NCI-H446 (cell line): Measurements from ENCODE around the gene MLPH.

Experiments used
- DNase-seq, 2 experiments: peaks; one replicate each; lab custom pipeline; 2025; lab: John Stamatoyannopoulos, UW

MLPH gene

DNA sequence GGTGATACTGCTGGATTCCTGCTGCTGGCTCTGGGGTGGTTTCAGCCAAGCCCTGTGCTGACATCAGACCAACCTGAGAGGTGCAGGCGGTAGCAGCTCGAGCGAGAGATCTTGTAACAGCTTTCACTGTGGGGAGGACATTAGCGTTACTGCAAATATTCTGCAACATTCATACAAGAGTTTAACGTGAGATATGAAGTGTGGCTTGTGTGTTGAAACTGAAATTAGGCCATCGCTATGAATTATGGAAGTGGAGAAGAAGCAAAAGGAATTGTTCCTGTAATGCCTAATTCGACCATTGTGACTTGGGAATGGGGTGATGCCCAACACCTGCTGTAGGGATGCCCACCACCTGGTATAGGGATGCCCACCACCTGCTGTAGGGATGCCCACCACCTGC, 6.5 kb upstream of the MLPH start:
- DNase-seq, result no peak

DNA sequence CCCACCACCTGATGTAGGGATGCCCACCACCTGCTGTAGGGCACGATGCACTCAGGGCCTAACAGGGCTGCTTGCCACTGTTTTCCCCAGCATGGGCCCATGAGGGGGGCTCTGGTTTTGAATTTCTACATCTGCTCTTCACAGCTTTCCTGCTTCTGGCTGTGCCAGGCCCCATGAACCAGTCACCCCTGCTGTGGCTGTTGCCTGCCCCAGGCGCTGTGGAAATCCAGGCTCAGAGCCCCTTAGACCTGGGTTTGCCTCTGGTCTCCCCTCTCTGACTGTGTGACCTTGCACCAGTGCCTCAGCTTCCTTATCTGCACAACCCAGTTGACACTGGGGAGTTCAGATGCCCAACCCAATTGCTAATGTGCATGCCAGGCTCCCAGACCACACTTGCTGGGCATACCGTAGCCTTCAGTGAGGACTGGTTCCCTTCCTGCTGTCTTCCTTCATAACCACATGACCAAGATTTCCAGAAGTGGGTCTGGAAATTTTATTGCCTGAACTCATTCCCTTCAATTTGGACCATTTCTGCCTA, 6.0 kb upstream of the MLPH start:
- no peak for DNase-seq

DNA sequence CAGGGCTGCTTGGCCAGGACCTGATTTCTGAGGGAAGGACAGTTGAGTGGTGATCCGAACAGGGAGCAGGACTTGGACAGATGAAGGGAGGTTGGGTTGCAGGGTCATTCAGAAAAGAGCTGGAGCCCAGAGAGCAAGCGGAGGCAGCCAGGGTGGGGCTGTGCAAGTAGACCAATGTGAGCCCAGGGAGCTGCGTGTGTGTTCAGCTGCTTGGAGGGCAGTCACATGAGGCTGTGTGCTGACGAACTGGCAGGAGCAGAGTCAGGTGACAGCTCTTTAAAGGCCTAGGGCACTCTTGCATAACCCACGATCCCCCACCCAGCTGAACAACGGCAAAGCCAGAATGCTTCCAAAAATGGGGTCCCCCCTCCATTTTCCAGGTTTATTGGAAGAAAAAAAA, 4.6 kb upstream of the MLPH start:
- no peak for DNase-seq

DNA sequence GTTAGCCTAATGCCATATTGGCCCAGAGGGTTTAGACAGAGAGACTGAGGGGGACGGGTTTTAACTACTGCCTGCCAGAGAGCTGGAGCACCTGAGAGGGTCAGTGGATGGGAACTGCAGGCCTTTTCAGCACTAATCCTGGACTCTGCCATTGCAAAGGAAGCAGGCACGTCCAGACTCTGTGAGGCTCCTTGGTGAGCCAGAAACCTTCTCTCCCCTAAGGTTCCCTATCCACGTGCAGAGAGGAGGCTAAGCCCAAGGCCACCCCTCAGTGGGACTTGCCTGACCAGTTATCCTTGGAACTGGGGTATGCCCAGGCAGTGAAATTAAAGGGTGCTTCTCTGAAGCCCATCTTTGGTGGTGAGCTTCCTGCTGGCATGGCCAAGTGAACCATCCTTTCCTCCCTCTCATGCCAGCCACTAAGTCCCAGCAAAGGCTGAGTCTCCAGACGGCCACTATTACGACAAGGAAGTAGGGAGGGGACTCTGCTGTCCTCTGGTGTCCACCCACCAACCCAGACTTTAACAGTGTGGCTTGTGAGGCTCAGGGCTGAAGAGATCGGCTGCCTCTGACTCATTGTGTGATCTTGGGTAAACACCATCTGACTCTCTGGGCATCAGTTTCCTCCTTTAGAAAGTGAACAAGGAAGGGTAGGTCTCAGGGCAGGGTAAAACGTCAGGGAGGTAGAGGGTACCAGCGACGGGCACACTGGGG, 3.9 kb upstream of the MLPH start:
- no peak for DNase-seq

DNA sequence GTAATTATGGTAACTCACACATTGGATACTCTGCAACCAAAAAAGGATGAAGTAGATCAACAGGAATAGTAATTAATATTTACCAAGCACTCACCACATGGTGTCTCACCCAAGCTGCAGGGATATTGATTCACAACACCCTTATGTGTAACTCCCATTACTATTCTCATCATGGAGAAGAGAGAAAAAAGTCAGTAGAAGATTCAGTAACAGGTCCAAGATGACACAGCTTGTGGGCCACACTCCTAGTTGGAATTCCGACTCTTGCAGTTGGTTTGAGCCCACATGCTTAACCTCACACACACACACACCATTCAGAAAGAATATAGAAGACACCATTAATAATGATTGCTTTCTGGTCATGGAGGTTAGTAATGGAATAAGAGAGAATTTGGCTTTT, 1.7 kb upstream of the MLPH start:
- no peak for DNase-seq

DNA sequence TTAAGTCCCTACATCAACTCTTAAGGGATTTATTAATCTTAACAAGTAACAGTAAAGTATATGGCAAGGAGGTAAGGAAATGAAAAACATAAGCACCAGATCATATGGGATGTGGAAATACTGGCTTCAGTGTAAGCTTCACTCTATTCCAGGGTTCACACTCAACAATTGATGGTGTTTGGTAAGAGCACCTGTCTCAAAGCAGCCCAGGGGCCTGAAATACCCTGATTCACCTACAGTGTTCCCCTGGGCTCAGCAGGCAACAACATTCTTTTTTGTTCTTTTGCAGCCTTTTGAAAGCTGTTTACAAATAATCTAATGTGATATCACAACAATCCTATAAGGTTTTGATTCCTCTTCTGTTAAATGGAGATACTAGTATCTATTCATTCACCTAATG, 1.2 kb upstream of the MLPH start:
- no peak for DNase-seq

DNA sequence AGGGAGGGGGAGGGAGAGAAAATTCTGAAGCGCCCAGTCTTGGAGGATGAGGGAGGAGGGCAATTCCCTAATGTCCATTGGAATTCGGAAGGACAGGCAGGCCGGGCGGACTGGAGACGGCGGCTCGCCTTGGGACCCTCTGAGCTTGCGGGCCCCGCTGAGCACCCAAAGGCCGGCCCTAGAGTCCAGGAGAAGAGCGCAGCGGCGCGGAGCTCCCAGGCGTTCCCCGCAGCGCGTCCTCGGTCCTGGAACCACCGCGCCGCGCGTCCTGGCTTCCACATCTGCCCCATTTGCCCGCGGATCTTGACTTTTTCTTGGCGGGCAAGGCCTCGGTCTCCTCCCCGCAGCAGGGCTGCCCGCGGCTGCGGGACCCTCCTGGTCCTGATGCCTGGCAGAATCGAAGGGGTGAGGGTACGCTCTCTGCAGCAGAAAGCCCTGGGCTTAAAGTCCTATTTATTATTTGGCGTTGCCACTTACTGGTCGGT, 675 bp upstream of the MLPH start:
- no peak for DNase-seq

DNA sequence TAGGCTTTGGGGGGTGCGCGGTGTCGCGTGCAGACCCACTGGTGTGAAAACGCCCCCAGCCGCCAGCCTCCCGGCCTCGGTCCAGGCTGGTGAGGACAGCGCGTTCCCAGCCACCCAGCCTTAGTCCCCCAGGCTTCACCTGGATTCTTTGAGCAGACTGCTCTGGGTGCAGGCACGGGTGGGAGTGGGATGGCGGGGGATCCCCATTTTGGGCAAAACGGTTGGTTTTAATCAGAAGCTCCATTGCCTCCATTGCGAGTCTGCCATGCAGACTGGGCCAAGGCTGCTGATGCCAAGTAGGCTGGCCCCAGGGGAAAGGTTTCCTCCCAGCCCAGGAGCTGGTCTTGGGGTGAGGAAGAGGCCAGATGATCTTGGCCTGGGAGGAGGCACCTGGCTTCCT, 445 bp downstream of the MLPH start:
- no peak for DNase-seq

DNA sequence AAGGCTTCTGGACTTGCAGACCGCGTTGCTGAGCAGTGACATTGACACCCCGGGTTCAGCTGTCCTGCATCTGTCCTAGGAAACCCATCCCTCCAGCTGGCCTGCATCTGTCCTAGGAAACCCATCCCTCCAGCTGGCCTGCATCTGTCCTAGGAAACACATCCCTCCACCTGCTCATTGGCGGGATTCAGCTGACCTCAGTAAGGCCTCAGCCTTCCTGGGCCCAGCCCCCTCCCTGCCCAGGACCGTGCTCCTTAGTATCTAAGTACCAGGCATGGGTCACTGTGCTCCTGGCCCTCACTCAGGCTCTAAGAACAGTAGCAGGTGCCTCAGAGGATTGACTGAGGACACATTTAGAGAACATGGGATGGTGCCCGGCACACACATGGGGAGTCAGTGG, 1.2 kb downstream of the MLPH start:
- no peak for DNase-seq

DNA sequence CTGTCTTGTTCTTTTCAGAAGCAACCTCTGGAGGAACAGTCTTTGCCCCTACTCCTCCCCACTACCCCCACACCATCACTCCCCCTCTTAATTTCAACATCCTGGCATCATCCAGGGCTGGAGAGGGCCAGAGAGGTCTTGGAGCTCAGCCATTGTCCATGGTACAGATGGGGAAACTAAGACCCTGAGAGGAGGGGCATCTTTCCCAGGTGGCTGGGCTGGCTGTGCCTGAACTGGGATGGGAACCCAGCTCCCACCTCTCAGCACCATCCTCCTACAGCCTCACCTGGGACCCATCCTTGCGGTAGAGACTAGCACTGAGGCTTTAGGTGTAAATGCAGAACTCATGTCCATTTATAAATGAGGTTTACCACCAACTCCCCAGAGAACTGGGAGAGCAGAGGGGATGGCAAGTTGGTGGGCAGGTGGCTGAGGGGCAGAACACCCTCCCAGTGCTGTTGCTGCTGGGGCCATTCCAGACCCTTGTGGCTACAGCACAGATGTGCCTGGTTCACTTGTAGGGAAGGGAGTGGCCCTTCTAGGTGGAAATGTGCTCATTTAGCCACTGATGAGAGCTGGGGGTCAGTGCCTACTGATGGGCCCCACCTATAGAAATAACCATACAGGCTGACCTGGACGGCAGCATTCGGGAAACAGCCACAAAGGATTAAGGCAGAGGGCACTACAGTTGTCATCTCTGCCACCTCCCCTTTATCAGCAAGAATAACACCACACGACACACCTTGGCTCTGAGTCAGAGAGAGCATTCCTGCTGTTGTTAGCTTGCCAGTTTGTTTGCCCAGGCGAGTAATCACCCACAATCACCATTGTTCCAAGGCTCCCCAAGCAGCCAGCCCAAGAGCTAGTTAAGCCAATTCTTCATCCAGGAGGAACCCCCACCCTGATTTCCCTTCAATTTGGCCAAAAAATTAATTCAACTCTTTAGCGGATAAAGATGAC, 2.1 kb downstream of the MLPH start:
- DNase-seq, result no peak

DNA sequence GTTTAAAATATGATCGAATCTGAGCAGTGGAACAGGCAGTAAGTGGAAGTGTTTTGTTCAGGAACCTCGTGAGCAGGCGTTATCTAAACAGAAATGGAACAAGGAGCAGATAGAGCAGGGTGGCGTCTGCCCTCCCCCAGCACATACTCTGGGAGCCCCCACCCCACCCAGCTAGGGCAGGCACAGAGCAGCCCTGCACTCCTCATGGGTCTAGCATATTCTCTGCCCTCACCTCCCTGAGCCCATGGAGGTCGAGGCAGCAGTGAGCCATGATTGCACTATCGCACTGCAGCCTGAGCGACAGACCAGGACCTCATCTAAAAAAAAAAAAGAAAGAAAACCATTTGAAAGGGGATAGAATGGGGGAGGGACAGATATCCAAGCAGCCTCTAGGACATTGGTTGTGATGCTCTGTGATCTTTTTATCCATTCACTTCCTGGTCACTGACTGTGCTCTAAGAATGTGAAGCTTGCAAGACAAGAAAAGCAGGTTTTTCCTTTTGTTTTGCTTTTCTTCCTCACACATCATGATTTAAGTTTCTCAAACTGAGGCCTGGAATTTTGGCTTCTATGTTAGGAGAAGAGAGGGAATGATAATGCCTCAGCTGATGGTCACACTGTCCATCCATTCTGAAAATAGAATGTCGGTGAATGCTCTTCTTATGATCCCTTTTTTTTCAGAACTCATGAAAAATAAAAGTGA, 3.1 kb downstream of the MLPH start:
- DNase-seq, result no peak

DNA sequence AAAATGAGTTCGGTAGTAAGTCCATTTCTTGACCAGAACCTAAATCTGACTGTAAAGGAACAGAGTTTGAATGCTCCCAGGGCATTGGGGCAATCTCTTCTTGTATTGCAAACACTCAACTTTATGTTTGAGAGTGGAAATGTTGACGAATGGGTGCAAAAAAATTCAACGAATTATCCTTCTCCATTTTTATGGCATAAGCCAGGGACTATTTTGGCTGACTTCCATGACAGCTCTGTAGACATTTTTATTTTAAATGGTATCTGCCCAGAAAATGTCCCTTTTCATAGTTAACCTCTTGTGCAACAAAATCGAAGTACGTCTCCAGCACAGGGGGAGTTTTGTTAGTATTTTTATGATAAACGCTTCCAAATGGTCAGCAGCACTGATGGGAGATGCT, 3.7 kb downstream of the MLPH start:
- no peak for DNase-seq

DNA sequence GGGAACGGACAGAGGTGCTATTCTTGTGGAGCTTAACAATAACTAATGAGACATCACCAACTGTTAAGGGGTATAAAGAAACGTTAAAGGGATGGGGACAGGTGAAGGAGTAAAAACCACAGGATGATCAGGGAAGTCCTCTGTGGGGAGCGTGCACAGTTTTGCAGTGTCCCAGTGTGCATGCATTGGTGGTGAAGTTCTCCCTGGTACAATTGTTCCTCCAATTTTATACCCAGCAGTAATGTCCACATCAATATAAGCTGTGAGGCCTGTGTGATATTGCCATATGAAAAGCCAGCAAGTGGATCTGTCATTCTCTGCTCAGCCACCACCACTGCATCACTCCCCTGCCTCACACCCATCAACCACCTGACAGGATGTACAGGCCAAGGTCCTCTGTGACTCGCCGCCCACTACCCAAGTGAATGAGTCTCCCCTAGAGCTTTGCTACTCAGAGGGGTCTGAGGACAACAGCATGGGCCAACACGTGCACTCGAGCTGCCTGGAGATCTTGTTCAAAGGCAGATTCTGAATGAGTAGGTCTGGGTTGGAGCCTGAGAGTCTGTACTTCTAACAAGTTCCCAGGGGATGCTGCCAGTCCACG, 4.6 kb downstream of the MLPH start:
- DNase-seq, result no peak

DNA sequence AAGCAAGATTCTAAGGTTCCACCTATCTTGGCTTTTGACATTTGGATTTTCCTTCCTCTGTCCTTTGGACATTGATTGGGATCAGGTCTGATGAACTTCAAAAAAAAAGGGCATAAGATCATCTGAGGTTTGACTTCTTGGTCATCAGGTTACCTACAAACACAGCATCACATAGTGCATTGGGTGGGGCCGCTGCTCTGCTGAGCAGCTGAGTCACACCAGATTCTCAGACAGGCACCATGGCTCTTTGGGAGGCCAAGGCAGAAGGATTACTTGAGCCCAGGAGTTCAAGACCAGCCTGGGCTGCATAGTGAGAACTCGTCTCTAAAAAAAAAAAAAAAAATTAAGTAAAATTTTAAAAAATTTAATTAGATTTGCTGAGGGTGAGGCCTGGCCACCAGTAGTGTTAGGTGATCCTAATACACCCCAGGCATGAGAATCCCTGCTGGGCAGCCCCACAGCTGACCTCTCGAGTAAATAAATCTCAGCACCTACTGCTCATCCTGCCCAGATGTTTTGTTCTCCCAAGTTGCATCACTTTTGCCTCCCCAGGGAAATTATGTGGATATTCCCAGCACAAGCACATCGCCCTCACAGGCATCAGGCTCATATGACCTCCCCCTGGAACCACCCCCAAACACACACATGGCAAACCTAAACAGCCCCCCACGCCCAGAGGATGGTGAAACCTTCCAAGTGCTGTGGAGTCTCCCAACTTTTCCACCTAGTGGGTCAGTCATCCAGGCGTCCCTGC, 5.3 kb downstream of the MLPH start:
- no peak for DNase-seq

DNA sequence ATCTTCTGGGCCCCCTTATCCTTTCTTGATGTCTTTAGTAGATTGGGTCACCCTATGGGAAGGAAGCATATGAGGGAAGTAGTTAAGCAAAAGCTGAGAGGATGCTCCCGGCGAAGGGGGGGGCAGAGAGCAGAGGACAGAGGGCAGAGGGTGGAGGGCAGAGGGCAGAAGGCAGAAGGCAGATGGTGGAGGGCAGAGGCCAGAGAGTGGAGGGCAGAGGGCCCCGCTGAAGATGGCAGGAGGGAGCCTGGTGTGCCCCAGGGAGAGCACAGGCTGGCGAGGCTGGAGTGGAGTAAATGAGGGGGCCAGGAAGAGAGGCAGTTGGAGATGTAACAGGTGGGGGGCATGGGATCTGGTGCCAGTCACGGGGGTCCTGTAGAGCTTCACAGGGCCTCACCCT, 7.0 kb downstream of the MLPH start:
- no peak for DNase-seq

DNA sequence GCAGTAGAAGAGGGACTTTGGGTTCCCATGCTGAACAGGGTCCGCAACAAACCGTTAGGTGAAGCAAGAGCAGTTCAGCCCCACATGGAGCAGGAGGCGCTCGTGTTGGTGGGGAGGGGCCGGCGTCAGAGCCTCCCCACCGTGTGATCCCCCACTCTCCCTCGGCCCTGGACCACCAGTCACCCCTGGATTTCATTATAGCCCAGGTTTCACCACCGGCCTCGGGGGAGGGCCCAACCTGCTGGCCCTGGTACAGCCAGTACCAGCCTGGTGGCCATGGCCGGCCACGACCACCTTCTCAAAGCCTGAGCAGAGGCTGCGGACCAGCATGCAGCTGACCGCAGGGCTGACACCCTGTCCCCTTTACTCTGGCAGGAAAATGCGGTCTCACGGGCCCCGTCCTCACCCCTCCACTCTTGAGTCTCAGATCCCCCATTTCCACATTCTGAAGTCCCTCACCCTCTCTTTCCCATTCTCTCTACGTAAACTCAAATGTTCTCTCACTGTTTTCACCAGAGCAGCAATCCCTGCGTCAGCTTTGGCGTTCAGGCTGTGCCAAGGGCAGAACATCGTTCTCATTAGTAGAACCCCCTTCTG, 8.6 kb downstream of the MLPH start:
- DNase-seq, result no peak

DNA sequence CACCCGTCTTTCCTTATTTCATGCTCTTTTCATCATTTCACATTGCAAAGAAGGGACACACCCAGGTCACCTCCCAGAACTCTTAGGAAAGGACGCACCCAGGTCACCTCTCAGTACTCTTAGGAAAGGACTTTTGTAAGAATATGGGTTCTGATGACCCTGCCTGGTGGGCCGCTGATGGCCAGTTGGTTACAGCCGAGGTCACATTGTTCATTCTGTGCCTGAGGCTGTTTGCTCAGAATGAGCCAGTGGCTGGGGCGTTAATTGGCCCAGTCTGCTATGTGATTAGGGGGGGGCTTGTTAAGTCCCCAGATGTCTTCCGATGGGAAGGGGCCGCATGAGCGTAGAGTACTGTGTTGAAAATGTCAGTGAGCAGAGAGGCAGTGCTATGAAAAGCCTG, 9.4 kb downstream of the MLPH start:
- DNase-seq, result no peak

DNA sequence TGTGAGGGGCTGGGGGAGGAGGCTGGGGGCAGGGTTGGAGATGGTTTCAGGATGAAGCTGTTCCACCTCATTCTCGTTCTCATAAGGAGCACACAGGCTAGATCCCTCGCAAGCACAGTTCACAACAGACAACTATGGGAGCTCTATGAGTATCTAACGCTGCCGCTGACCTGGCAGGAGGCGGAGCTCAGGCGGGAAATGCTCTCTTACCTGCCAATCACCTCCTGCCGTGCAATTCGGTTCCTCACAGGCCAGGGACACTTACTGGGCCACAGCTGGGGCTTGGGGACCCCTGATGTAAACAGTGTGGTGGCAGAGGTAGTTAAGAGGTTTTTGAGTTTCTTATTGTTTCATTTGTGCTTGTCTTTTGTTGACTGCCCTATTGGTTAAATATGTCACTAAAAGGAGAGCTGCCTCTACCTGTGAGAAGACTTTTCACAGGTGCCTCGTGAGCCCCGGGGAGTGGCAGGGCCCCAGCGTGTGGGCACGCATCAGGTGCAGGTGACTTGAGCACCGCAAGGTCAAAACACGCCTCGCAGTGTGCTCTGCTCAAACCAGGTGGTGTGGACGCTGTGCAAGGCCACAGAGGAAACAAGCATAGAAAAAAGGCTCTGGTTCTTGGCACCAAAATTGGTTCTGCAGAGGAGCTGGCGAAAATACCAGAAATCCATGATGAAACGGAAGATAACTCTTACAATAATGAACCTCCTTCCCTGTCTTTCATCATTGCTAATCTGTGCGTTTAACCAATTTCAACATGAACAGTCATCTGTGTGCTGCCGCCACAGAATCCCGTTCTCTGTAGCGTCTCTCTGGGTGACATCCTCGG, 10.2 kb downstream of the MLPH start:
- no peak for DNase-seq

DNA sequence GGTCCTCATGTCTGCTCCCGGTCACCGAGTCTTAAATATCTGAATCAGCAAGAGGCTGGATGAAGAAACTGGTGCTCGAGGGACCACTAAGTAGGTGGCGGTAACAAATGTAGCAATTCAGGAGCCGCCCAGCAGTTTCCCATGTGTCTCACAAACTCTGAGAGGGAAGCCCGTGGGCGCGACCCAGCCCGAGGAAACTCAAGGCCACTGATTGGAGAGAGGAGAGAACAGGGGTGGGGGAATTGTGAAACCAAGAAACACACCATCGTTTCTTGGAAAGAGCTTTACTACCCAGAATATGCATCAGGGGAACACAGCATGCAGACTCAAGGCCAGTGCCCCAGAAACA, 10.8 kb downstream of the MLPH start:
- DNase-seq, result no peak

DNA sequence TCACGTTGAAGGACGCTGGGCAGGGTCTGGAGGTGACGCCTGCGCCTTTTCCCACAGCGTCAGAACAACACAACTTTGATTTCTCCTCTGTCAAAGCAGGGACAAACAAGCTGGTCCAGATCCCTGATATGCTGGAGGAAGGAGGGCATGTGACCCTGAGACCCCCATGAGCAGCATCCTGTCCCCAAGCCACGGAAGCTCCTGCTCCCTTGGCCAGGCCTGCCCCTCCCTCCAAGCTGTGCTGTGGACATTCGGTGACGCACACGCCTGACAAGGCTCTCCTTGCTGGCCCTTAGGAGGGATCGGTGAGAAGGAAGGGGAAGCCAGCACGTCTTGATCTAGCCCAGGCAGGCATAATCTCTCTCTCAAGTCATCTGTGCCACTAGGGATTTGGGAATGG, 11.3 kb downstream of the MLPH start:
- DNase-seq, result no peak
